ENCODE measurements around the gene EPB41L3. TPM values are rescaled to one million over a fixed set of nuclear protein-coding genes. Genes with fewer than 3 reads are reported as not detected.

The EPB41L3 gene
- total RNA-seq, 1 experiment from 2014 or later = 8.7 TPM

GRCh38 chr18:5415031-5415430 is 128.8 kb downstream of the EPB41L3 start:
- intact Hi-C loops (cut with micrococcal nuclease; ENCODE audit: unreplicated experiment) = no loop called here

DNA sequence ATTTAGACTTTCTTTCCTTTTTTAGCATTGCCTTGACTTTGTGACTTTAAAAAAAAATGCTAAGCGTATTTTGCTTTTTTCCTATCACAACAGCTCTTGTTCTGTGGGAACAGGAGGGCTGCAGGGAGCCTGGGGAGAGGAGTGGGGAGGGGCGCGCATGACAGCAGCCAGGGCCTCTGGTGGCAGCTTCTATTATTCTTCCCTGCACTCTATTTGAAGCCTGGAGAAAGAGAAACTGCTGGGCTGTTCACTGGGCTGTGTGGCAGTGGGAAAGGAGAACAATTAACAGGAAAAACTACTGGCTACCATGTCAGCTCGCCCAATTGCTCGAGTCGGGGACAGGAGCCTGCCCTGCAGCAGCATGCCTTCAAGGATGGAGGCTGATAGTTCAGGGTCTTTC is 129.3 kb downstream of the EPB41L3 start:
- intact Hi-C loops (cut with micrococcal nuclease; ENCODE audit: unreplicated experiment) = no loop called here
- no peak overlapping the region for H3K4me3 ChIP-seq (ENCODE audit: low read depth, low read length)
- ChIA-PET CTCF (no interaction called here), POLR2A (no interaction called here)
- peaks cover 6% of the 10 kb centered on the region for H3K36me3 Mint-ChIP-seq (ENCODE audit: insufficient read depth, unreplicated experiment)
- H3K27me3 Mint-ChIP-seq (ENCODE audit: insufficient read depth, unreplicated experiment) = peaks cover 4% of the 10 kb centered on the region
- H3K36me3 ChIP-seq (ENCODE audit: control insufficient read depth, insufficient read depth, low read length) = no peaks in the 10 kb centered on the region
- H3K27ac Mint-ChIP-seq (ENCODE audit: unreplicated experiment) = no peak overlapping the region
- H3K4me1 ChIP-seq = no peaks in the 10 kb centered on the region
- BruUV-seq (replicated peaks) = no TSS peak
- no peaks in the 10 kb centered on the region for H3K27me3 ChIP-seq (replicated peaks; ENCODE audit: control insufficient read depth, insufficient read depth, low read length)
- no peak for TF ChIP-seq CTCF (IDR thresholded peaks at IDR 0.05; ENCODE audit: insufficient read depth in 1 of 2, low read depth in 1 of 2, low read length in 1 of 2, severe bottlenecking in 1 of 2, unreplicated experiment in 1 of 2)
- no peaks in the 10 kb centered on the region for H3K4me1 Mint-ChIP-seq (ENCODE audit: low read depth, unreplicated experiment)
- no peak overlapping the region for H3K4me3 Mint-ChIP-seq (ENCODE audit: unreplicated experiment)
- H3K9me3 Mint-ChIP-seq (ENCODE audit: unreplicated experiment) = no peaks in the 10 kb centered on the region
- DNase-seq = no peak
- no peaks in the 10 kb centered on the region for H3K9me3 ChIP-seq

More at GRCh38 chr18:5415031-5415430, 128.8 kb downstream of the EPB41L3 start:
- H3K27me3 Mint-ChIP-seq (ENCODE audit: insufficient read depth, unreplicated experiment) = peaks cover 4% of the 10 kb centered on the region
- no peak for TF ChIP-seq CTCF (IDR thresholded peaks at IDR 0.05; ENCODE audit: insufficient read depth in 1 of 2, low read depth in 1 of 2, low read length in 1 of 2, severe bottlenecking in 1 of 2, unreplicated experiment in 1 of 2)
- Histone ChIP-seq H3K36me3 (ENCODE audit: control insufficient read depth, insufficient read depth, low read length) (no peaks in the 10 kb centered on the region), H3K4me1 (no peaks in the 10 kb centered on the region), H3K4me3 (ENCODE audit: low read depth, low read length) (no peak overlapping the region), H3K9me3 (no peaks in the 10 kb centered on the region), H3K27me3 (replicated peaks; ENCODE audit: control insufficient read depth, insufficient read depth, low read length) (no peaks in the 10 kb centered on the region)
- CTCF ChIA-PET = no interaction called here
- H3K27ac Mint-ChIP-seq (ENCODE audit: unreplicated experiment) = no peak overlapping the region
- H3K4me1 Mint-ChIP-seq (ENCODE audit: low read depth, unreplicated experiment) = no peaks in the 10 kb centered on the region
- no peak for DNase-seq
- POLR2A ChIA-PET = no interaction called here
- H3K4me3 Mint-ChIP-seq (ENCODE audit: unreplicated experiment) = no peak overlapping the region
- H3K9me3 Mint-ChIP-seq (ENCODE audit: unreplicated experiment) = no peaks in the 10 kb centered on the region
- H3K36me3 Mint-ChIP-seq (ENCODE audit: insufficient read depth, unreplicated experiment) = peaks cover 6% of the 10 kb centered on the region
- BruUV-seq (replicated peaks) = no TSS peak

DNA sequence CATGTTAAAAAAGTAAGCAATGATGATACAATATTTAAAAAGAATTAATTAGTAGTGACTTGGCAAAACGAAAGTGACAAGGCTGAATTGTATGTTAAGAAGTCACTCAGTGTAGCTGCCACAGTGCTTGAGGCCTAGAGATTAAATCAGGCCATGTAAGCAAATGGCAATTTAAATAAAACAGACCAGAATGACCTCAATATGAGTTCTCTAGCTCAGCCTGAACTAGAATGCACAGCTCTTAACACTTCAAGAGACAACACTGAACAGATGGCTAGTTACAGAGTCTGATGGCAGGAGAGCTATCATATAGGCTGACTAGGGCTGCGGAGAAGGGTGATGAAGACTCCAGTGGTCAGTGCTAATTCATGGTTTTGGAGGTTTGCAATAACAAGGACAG is 130.3 kb downstream of the EPB41L3 start:
- Histone ChIP-seq H3K9me3 (no peaks in the 10 kb centered on the region), H3K36me3 (ENCODE audit: control insufficient read depth, insufficient read depth, low read length) (no peaks in the 10 kb centered on the region), H3K4me1 (no peaks in the 10 kb centered on the region), H3K27me3 (replicated peaks; ENCODE audit: control insufficient read depth, insufficient read depth, low read length) (no peaks in the 10 kb centered on the region), H3K4me3 (ENCODE audit: low read depth, low read length) (no peak overlapping the region)
- intact Hi-C loops (cut with micrococcal nuclease; ENCODE audit: unreplicated experiment) = no loop called here
- Mint-ChIP-seq H3K4me3 (ENCODE audit: unreplicated experiment) (no peak overlapping the region), H3K36me3 (ENCODE audit: insufficient read depth, unreplicated experiment) (peaks cover 6% of the 10 kb centered on the region), H3K27ac (ENCODE audit: unreplicated experiment) (no peak overlapping the region), H3K27me3 (ENCODE audit: insufficient read depth, unreplicated experiment) (peaks cover 4% of the 10 kb centered on the region), H3K4me1 (ENCODE audit: low read depth, unreplicated experiment) (no peaks in the 10 kb centered on the region), H3K9me3 (ENCODE audit: unreplicated experiment) (no peaks in the 10 kb centered on the region)
- CTCF ChIA-PET = no interaction called here
- no peak for DNase-seq
- no TSS peak for BruUV-seq (replicated peaks)
- no peak for TF ChIP-seq CTCF (IDR thresholded peaks at IDR 0.05; ENCODE audit: insufficient read depth in 1 of 2, low read depth in 1 of 2, low read length in 1 of 2, severe bottlenecking in 1 of 2, unreplicated experiment in 1 of 2)
- POLR2A ChIA-PET = no interaction called here

Measured in Caco-2 (cell line).